Kidney capillary endothelial cell (primary cell): ENCODE measurements around the gene DHRS7.
A peak's percentile ranks its signal among the peaks of the same experiment; 100 is the strongest.

Source experiments
- DNase-seq: peaks from one replicate; pipeline ENCODE4 v3.0.0-alpha.2; 2018; ENCODE audit warnings: low spot score

DHRS7 gene

GRCh38 chr14:60184905-60185555 lies 19.8 kb upstream of the DHRS7 start:
- no peak for DNase-seq

GRCh38 chr14:60184146-60184904 lies 19.1 kb upstream of the DHRS7 start:
- DNase-seq = peak; percentile 71

GRCh38 chr14:60183741-60184140 lies 18.5 kb upstream of the DHRS7 start:
- no peak for DNase-seq

- no peak for DNase-seq
These were observed 17.9 kb upstream of the DHRS7 start for GRCh38 chr14:60183138-60183537.

- no peak for DNase-seq
These were observed 14.3 kb upstream of the DHRS7 start for GRCh38 chr14:60179431-60179869.

GRCh38 chr14:60178820-60179219 lies 13.6 kb upstream of the DHRS7 start:
- no peak for DNase-seq

GRCh38 chr14:60178164-60178563 lies 13.0 kb upstream of the DHRS7 start:
- no peak for DNase-seq

- DNase-seq = no peak
These were observed 10.2 kb upstream of the DHRS7 start for GRCh38 chr14:60175255-60175902.

- no peak for DNase-seq
These were observed 9.4 kb upstream of the DHRS7 start for GRCh38 chr14:60174352-60175254.

GRCh38 chr14:60171690-60172089 lies 6.5 kb upstream of the DHRS7 start:
- no peak for DNase-seq

- DNase-seq = no peak
These were observed 5.8 kb upstream of the DHRS7 start for GRCh38 chr14:60170948-60171347.

GRCh38 chr14:60169722-60170121 lies 4.5 kb upstream of the DHRS7 start:
- no peak for DNase-seq

- DNase-seq = no peak
These were observed 944 bp upstream of the DHRS7 start for GRCh38 chr14:60166142-60166541.

- no peak for DNase-seq
These were observed 314 bp upstream of the DHRS7 start for GRCh38 chr14:60165547-60165876.

GRCh38 chr14:60164404-60164711 lies 840 bp downstream of the DHRS7 start:
- no peak for DNase-seq

GRCh38 chr14:60163693-60164092 lies 1.5 kb downstream of the DHRS7 start:
- no peak for DNase-seq

- DNase-seq = no peak
These were observed 3.7 kb downstream of the DHRS7 start for GRCh38 chr14:60161196-60162107.

- no peak for DNase-seq
These were observed 4.8 kb downstream of the DHRS7 start for GRCh38 chr14:60160422-60160821.

GRCh38 chr14:60154671-60155070 lies 10.5 kb downstream of the DHRS7 start:
- no peak for DNase-seq

- no peak for DNase-seq
These were observed 11.2 kb downstream of the DHRS7 start for GRCh38 chr14:60153991-60154390.

- peak; percentile 85 for DNase-seq
These were observed 13.5 kb downstream of the DHRS7 start for GRCh38 chr14:60151715-60152114.
